ENCODE measurements around the gene PIK3C2G. TPM values are rescaled to one million over a fixed set of nuclear protein-coding genes. Genes with fewer than 3 reads are reported as not detected.

PIK3C2G gene
- total and polyA plus RNA-seq, 2 of the 13 experiments (the other 11 are each of a cell fraction or from before 2014, with no cell fraction given), result not detected

DNA sequence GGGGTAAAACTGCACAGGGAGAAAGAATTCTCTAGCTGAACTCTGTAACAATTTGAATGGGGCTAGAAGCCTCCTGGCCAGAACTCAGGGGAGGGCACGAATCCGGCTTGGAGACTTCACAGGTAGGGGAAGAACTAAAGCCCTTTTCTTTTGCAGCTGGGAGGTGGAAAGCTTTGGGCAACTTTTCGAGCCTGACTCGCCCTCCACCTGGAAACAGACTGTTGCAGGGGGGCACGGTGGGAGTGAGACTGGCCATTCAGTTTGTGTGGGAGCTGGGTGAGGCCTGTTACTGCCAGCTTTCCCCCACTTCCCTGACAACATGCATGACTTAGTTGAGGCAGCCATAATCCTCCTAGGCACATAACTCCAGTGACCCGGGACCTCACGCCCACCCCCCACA, 340.6 kb downstream of the PIK3C2G start:
- BruUV-seq (replicated peaks), result no TSS peak

More for the DNA sequence above, 340.6 kb downstream of the PIK3C2G start:
- ATAC-seq (no peak), DNase-seq (ENCODE audit: low spot score) (no peak), FAIRE-seq (no peak)
- in situ Hi-C loops (cut with HindIII; ENCODE audit: extremely low pct_ligation_motif_present, low pct_unique_long_range_greater_than_20kb) (no loop called here), intact Hi-C loops (cut with micrococcal nuclease; ENCODE audit: unreplicated experiment) (no loop called here)
- ChIA-PET POLR2A (no interaction called here), CTCF (ENCODE audit: low intra/inter-chr PET ratio, low total read pairs) (no interaction called here)
- no peak overlapping the region for H2AFZ ChIP-seq (ENCODE audit: low read length)
- no peaks in the 10 kb centered on the region for H3K4me1 ChIP-seq (ENCODE audit: insufficient read depth, low read length)
- H3K79me2 ChIP-seq (ENCODE audit: insufficient read depth, low read length), result no peaks in the 10 kb centered on the region
- 9% methylated on average over 7 of the region's 7 CpGs for WGBS (ENCODE audit: low lambda C conversion rate)
- H3K27ac ChIP-seq (ENCODE audit: extremely low read length, insufficient read depth, low read length), result no peak overlapping the region
- no peak for TF ChIP-seq SRSF9 (IDR thresholded peaks at IDR 0.05; ENCODE audit: borderline replicate concordance, insufficient read depth, low read depth, low read length, poor library complexity, severe bottlenecking)
- TF ChIP-seq NR2F1 (CRISPR knock-in tag; IDR thresholded peaks at IDR 0.05), result no peak
- no peak for TF ChIP-seq ZNF136 (CRISPR knock-in tag; IDR thresholded peaks at IDR 0.05; ENCODE audit: low read depth)
- no peak for TF ChIP-seq KDM4B (CRISPR knock-in tag; IDR thresholded peaks at IDR 0.05)
- TF ChIP-seq RARA (CRISPR knock-in tag; IDR thresholded peaks at IDR 0.05), result no peak
- no peak for TF ChIP-seq EED (CRISPR knock-in tag; IDR thresholded peaks at IDR 0.05)
- no peak for TF ChIP-seq HIC2 (CRISPR knock-in tag; IDR thresholded peaks at IDR 0.05; ENCODE audit: low read depth)
- no peak for TF ChIP-seq SIX4 (CRISPR knock-in tag; IDR thresholded peaks at IDR 0.05)
- TF ChIP-seq ZNF691 (CRISPR knock-in tag; IDR thresholded peaks at IDR 0.05; ENCODE audit: borderline replicate concordance, low read depth), result no peak
- no peak for TF ChIP-seq LCORL (IDR thresholded peaks at IDR 0.05)
- TF ChIP-seq LCORL (CRISPR knock-in tag; IDR thresholded peaks at IDR 0.05), result no peak
- TF ChIP-seq ZNF33A (CRISPR knock-in tag; IDR thresholded peaks at IDR 0.05; ENCODE audit: borderline replicate concordance), result no peak
- TF ChIP-seq ZNF674 (CRISPR knock-in tag; IDR thresholded peaks at IDR 0.05; ENCODE audit: low read depth), result no peak
- TF ChIP-seq ZNF30 (CRISPR knock-in tag; IDR thresholded peaks at IDR 0.05), result no peak
- no peak for TF ChIP-seq ZBTB21 (CRISPR knock-in tag; IDR thresholded peaks at IDR 0.05)
- TF ChIP-seq ZNF331 (CRISPR knock-in tag; IDR thresholded peaks at IDR 0.05), result no peak
- TF ChIP-seq ZNF619 (CRISPR knock-in tag; IDR thresholded peaks at IDR 0.05), result no peak
- H3K27me3 ChIP-seq (ENCODE audit: control insufficient read depth in 1 of 2, insufficient read depth in 2 of 2, low read length in 2 of 2), result no peaks in the 10 kb centered on the region
- peaks cover 6% of the 10 kb centered on the region; the same call in 1 of the 2 replicates for H3K9me3 ChIP-seq (ENCODE audit: low read length)
- H4K20me1 ChIP-seq (ENCODE audit: insufficient read depth, low read length), result no peaks in the 10 kb centered on the region
- no peaks in the 10 kb centered on the region for H3K36me3 ChIP-seq (replicated peaks in 1 of 2; ENCODE audit: control insufficient read depth in 1 of 2, insufficient read depth in 2 of 2, low read length in 2 of 2)
- no peak overlapping the region for H3K4me2 ChIP-seq (ENCODE audit: low read depth, low read length)
- no peak overlapping the region for H3K4me3 ChIP-seq (replicated peaks in 1 of 3; ENCODE audit: insufficient read depth in 1 of 3, low read depth in 2 of 3, low read length in 3 of 3)
- no peak overlapping the region for H3K9ac ChIP-seq (ENCODE audit: insufficient read depth, low read depth, low read length)
